Anterior cingulate cortex (tissue), 58 donors: ENCODE results near the gene GATAD2A.

ENCODE experiments used
- DNase-seq, 58 donors: peaks; one replicate each; lab custom pipeline; 2025; lab: John Stamatoyannopoulos, UW

Gene GATAD2A

GRCh38 chr19:19417628-19418245 is 12.3 kb downstream of the GATAD2A start:
- DNase-seq = no peak

- no peak for DNase-seq
These were observed 13.2 kb downstream of the GATAD2A start for GRCh38 chr19:19418555-19419260.

GRCh38 chr19:19420570-19421298 is 15.3 kb downstream of the GATAD2A start:
- DNase-seq = no peak

GRCh38 chr19:19421299-19421696 is 15.8 kb downstream of the GATAD2A start:
- DNase-seq = no peak

DNA sequence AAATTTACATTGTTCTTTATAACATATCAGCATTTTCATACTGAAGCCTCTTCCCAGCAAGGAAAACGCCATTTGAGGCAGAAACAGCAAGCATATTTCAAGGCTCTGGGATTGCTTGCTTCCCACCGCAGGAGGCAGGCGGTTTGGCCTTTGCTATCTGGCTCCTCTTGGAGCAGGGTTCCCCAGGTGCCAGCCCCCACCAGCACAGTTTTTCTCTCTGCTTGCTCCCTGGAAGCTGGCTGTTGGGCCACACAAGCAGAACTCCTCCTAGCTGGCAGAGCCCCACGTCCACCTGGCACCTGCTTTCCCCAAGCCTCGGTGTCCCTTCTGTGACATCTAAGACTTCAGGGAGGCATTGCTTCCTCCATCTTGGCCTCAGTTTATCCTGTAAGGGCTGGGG is 16.7 kb downstream of the GATAD2A start:
- no peak for DNase-seq

DNA sequence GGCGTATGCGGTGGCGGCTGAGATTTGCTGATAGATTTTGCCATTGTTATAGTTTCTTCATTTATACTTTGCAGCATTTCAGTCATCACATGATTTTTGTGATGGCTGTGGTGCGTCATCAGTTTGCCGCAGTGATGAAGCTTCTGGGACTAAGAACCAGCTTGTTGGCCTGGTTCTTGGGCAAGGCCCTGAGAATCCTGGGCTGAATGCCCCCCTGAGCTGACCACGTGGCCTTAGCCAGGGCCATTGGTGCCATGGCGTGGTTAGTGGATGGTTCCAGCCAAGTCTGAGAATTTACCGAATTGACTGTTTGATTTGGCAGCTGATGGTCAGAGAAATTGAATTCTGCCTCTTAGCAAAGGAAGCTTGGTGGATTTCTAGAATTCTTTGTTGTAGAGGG is 17.8 kb downstream of the GATAD2A start:
- DNase-seq = peak in 11 of 58 donors; percentile 9 to 39 (median 13)

DNA sequence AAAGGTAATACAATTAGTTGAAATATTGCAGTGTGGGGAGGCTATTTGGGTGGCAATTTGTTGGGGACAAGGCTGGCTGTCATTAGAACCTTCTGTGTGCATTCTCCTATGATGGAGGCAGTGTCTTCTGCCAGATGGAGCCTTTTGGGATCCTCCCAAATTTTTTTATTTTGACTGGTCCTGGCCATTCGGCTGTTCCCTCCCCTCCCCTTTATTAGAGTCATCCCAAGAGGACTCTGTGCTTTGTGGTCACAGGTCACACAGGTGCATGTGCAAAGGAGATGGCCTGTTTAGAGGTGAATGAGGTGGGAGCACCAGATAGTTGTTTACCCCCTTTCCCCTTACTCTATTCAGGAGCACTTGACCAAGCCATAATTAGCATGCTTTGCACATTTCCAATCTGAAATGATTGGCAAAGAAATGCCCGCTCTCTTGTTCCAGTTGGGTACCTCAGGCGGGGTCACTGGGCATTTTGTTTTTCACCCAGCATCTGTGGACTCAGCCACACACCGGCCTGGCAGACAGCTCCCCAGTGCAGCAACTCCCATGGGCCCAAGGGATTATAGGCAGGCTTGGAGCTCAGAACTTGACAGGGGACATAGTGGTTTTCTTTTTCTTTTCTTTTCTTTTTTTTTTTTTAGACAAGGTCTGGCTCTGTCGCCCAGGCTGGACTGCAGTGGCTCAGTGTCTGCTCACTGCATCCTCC is 19.8 kb downstream of the GATAD2A start:
- DNase-seq = peak in 3 of 58 donors; percentile 1 to 12 (median 8)

DNA sequence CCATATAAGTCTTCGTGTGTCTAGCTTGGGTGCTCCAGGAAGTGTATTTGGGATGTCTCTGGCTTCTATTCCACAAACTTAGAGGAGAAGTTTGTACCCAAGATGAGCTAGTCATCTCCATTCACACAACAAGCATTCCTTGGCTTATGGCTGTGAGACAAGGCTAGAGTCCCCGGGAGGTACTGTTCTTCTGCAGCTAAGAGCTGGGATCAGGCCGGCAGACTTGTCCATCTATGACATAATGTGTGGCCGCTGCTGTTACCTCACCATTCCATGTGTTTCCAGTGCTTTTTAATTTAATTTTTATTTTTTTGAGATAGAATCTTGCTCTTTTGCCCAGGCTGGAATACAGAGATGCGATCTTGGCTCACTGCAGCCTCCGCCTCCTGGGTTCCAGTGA is 20.7 kb downstream of the GATAD2A start:
- no peak for DNase-seq

DNA sequence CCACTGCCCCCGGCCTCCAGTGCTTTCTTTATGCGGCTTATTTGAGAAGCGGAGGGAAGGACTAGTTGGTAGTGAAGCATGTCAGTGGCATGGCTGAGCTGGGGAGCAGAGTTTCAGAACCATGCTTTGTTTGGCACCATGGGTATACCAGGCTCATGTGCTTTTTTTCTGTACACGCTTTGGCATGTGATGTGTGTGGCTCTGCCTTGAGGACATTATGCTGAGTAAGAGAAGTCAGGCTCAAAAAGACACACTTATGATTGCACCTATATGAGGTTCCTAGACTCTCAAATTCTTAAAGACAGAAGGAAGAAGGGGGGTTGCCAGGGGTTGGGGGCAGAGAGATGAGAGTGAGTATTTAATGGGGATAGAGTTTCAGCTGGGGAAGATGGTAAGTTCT is 21.3 kb downstream of the GATAD2A start:
- no peak for DNase-seq

GRCh38 chr19:19427302-19427701 is 21.8 kb downstream of the GATAD2A start:
- DNase-seq = no peak

GRCh38 chr19:19427944-19428343 is 22.5 kb downstream of the GATAD2A start:
- DNase-seq = no peak

DNA sequence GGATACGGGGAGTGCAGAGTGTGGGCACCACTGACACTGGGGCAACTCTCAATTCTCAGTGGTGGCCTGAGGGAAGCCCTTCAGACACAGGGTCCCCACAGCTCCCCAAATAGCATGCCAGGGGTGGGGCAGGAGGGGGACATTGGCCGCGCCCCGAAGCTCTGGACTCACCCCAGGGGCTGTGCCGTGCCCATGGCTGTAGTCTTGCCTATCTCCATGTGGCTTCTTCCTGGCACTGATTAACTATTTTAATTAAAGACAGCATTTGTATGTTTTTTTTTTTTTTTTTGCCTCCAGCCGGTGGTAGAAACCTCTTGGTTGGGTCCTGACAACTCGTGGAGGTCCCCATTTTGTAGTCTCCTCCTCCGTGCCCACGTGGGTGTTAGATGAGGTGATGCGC is 23.3 kb downstream of the GATAD2A start:
- no peak for DNase-seq

DNA sequence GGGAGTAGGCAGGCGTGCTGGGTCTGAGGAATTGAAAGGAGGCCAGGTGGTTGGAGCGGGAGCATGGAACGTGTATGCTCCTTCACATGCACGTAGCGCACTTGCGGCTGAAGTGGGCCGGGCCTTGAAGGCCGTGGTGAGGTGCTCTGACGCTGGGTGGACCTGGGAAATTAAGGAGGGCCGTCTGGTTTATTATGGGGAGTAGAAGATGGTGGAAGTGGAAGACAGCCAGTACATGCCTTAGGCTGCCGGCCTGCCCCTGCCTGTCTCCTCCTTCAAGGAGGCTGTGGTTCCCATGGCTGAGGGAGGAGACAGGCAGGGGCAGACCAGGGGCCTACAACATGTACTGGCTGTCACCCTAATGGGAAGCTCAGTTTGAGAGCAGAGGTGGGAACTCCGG is 23.9 kb downstream of the GATAD2A start:
- DNase-seq = no peak

DNA sequence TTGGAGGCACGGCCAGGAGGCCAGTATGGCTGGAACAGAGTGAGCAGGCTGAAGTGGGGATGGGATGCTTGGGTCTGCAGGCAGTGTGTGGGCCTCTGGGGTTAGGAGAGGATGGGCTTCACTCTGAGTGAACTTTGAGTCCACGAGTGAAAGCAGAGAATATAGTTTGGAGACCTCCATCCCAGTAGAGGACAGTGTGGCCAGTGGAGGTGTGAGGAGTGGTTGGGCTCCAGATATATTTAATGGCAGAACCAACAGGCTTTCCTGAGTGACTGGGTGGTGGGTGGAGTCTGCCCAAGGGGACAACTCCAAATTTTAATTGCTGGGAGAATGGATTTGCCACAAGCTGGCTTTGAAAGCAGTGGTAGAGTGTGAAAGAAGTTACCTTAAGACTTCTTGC is 27.3 kb downstream of the GATAD2A start:
- no peak for DNase-seq

GRCh38 chr19:19433666-19434213 is 28.3 kb downstream of the GATAD2A start:
- DNase-seq = no peak

- no peak for DNase-seq
These were observed 29.1 kb downstream of the GATAD2A start for GRCh38 chr19:19434483-19435045.

- no peak for DNase-seq
These were observed 30.7 kb downstream of the GATAD2A start for GRCh38 chr19:19436137-19436691.

DNA sequence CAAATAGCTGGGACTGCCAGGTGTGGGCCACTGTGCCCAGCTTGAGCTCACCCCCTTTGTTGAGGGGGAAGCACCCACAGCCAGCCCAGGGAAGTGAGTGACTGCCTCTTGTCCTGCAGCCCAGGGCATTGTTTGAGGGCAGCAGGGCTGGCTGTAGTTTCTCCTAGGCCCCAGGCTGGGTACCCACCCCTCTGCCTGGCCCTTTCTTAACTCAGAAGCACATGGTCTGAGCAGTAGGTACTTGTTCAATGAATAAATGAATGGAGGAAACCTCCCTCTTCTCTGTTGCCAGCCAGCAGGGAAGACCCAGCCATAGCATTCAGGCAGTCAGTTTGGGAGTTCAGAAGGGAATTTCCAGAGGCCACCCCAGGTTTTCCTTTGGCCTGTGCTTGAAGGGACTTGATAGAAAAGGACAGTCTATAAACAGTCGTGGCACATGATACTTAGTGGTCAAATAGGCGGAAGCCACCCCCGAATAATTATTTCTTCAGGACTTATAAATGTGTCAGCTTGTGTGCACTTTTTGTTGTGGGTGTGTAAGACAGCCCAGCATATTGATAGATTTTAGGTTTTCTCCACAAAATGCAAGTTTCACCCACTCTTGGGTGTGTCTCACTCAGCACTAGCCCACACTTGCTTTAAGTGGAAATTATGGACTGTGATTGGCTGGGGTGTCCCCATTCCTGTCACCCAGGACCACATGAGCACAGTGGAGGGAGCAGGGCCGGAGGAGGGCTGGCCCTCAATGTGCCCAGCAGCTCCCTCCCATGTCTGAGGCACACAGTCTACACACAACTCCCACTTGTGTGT is 33.1 kb downstream of the GATAD2A start:
- DNase-seq = no peak

GRCh38 chr19:19439176-19439482 is 33.7 kb downstream of the GATAD2A start:
- DNase-seq = no peak
